ENCODE measurements around the gene TMEM63B. TPM values are rescaled to one million over a fixed set of nuclear protein-coding genes. Genes with fewer than 3 reads are reported as not detected.

The TMEM63B gene
- total and polyA plus RNA-seq, 2 of the 8 experiments (the other 6 are each of a cell fraction or from before 2014, with no cell fraction given): 61.1 to 96.8 TPM

DNA sequence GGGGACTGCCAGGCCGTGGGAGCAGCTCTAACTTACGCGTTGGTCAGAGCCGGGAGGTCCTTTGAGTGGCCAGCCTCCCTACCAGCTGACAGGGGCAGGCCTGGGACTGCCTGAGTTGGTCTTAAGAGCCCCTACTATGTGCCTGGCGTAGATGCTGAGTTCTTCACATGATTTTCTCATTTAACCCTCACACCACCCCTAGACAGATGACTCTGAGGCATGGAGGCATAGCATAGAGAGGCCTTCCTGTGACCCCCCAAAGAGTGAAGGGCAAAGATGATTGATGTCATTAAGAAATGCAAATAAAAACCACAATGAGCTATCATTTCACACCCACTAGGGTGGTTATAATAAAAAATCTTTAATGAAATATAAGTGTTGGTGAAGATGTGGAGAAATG is 36.9 kb upstream of the TMEM63B start:
- Histone ChIP-seq H3K56ac (replicated peaks; ENCODE audit: insufficient read length, low read depth, low read length) (no peak overlapping the region), H3K36me3 (ENCODE audit: control insufficient read depth in 2 of 4, insufficient read depth in 4 of 4, low read length in 3 of 4) (peaks cover 0 to 6% (median 0%) of the 10 kb centered on the region in 4 experiments; a peak in 3 of 8 replicates), H4K91ac (replicated peaks; ENCODE audit: insufficient read length, low read length) (no peak overlapping the region), H3K9ac (replicated peaks in 1 of 4; ENCODE audit: extremely low read depth in 1 of 4, low read depth in 3 of 4, low read length in 3 of 4) (no peak overlapping the region), H2AFZ (ENCODE audit: low read length) (no peak overlapping the region), H3K27ac (ENCODE audit: low read depth, low read length) (no peak overlapping the region), H3K4ac (replicated peaks; ENCODE audit: insufficient read length, low read depth, low read length) (no peak overlapping the region), H3K4me1 (replicated peaks in 1 of 4; ENCODE audit: control insufficient read depth in 3 of 4, insufficient read depth in 4 of 4, low read length in 3 of 4) (peaks cover 0 to 4% (median 0%) of the 10 kb centered on the region in 4 experiments; a peak in 1 of 7 replicates), H4K20me1 (replicated peaks in 1 of 2; ENCODE audit: control insufficient read depth in 1 of 2, insufficient read depth in 2 of 2, low read length in 2 of 2) (peaks cover 0 to 8% of the 10 kb centered on the region in 2 experiments), H4K8ac (ENCODE audit: extremely low read depth, insufficient read depth, low read length) (no peak overlapping the region), H2BK20ac (ENCODE audit: low read length) (no peak overlapping the region), H3K14ac (ENCODE audit: insufficient read length) (no peak overlapping the region), H3K79me1 (ENCODE audit: low read depth, low read length) (no peaks in the 10 kb centered on the region; the same call in 1 of the 2 replicates), H3K27me3 (replicated peaks in 1 of 4; ENCODE audit: control insufficient read depth in 3 of 4, extremely low read depth in 1 of 4, insufficient read depth in 3 of 4, low read length in 3 of 4) (no peaks in the 10 kb centered on the region), H2BK15ac (ENCODE audit: low read length) (no peak overlapping the region), H3K9me3 (ENCODE audit: insufficient read depth in 2 of 2, low read depth in 1 of 2, low read length in 1 of 2) (no peaks in the 10 kb centered on the region), H3K18ac (ENCODE audit: extremely low read depth, low read length) (no peak overlapping the region), H2BK5ac (ENCODE audit: low read depth, low read length) (no peak overlapping the region; the same call in 1 of the 2 replicates), H3K23me2 (ENCODE audit: low read depth, low read length) (no peaks in the 10 kb centered on the region), H2BK120ac (replicated peaks; ENCODE audit: low read depth, low read length) (no peak overlapping the region), H3K4me3 (ENCODE audit: extremely low read depth in 1 of 4, insufficient read depth in 2 of 4, low read depth in 3 of 4, low read length in 4 of 4) (no peak overlapping the region), H3K4me2 (ENCODE audit: insufficient read depth in 1 of 2, low read depth in 2 of 2, low read length in 2 of 2) (no peak overlapping the region), H4K5ac (ENCODE audit: insufficient read length, low read depth, low read length) (no peak overlapping the region), H3K23ac (ENCODE audit: insufficient read length) (no peak overlapping the region), H2AK5ac (ENCODE audit: low read depth, low read length) (no peak overlapping the region), H2BK12ac (ENCODE audit: low read depth, low read length) (no peak overlapping the region), H3K79me2 (ENCODE audit: control insufficient read depth in 1 of 2, insufficient read depth in 2 of 2, low read length in 2 of 2) (no peaks in the 10 kb centered on the region)
- FAIRE-seq: no peak
- POLR2A ChIA-PET (ENCODE audit: partially characterized antibody): interaction anchor here (1.3 to 1.6 kb wide), 3 partner anchors 9 to 75 kb away, joined by 3 to 4 read pairs (median 3); no protein-coding TSS in a partner anchor
- 94% methylated on average over 5 of the region's 5 CpGs; no CpG with 5 or more reads in 1 of the 2 experiments for WGBS, 2 experiments (ENCODE audit: extremely low coverage in 1 of 2, insufficient coverage in 1 of 2, insufficient read length in 1 of 2, insufficient replicate concordance in 2 of 2, low coverage in 1 of 2, low lambda C conversion rate in 2 of 2, missing lambda C conversion rate in 1 of 2)
- CTCF ChIA-PET (ENCODE audit: partially characterized antibody): interaction anchor here (0.7 to 3.8 kb wide), 5 partner anchors 9 to 34 kb away, joined by 3 to 26 read pairs (median 3); no protein-coding TSS in a partner anchor
- no peak for DNase-seq (ENCODE audit: low read depth in 1 of 2, low spot score in 2 of 2)
- TF ChIP-seq CTBP2 (IDR thresholded peaks at IDR 0.05; ENCODE audit: borderline replicate concordance, insufficient read depth, insufficient read length, low read length) (no peak), TCF12 (IDR thresholded peaks at IDR 0.05; ENCODE audit: low read depth, low read length) (no peak), EGR1 (IDR thresholded peaks at IDR 0.05; ENCODE audit: borderline replicate concordance, low read depth, low read length) (no peak), CBX5 (IDR thresholded peaks at IDR 0.05; ENCODE audit: low read depth, low read length) (no peak), CREB1 (IDR thresholded peaks at IDR 0.05) (no peak), ASH2L (IDR thresholded peaks at IDR 0.05; ENCODE audit: low read length) (no peak), NANOG (IDR thresholded peaks at IDR 0.05; ENCODE audit: insufficient read depth, low read depth, low read length, poor library complexity, severe bottlenecking) (no peak), POLR2A (IDR thresholded peaks at IDR 0.05; ENCODE audit: control extremely low read depth in 1 of 2, low read depth in 2 of 2, low read length in 2 of 2) (no peak), SUZ12 (IDR thresholded peaks at IDR 0.05; ENCODE audit: low read length) (no peak)
- TF ChIP-seq, protein P1, sequence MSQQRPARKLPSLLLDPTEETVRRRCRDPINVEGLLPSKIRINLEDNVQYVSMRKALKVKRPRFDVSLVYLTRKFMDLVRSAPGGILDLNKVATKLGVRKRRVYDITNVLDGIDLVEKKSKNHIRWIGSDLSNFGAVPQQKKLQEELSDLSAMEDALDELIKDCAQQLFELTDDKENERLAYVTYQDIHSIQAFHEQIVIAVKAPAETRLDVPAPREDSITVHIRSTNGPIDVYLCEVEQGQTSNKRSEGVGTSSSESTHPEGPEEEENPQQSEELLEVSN (IDR thresholded peaks at IDR 0.05): no peak

Measured in H1 (cell line).